Esophagus muscularis mucosa (tissue), 4 donors: Measurements from ENCODE around the gene IL21R. TPM values are rescaled to one million over a fixed set of nuclear protein-coding genes. Genes with fewer than 3 reads are reported as not detected.

Source experiments
- DNase-seq: peaks from one replicate; pipeline ENCODE4 v3.0.0-alpha.2; 2017; ENCODE audit errors: extremely low spot score
- H3K27ac ChIP-seq, 4 donors: fragments of 200-600 bp; sonication (generic); replicated peaks in 1 of 4; 1 replicate in 3 of 4; 2 replicates in 1 of 4; pipeline ENCODE4 v1.5.1; 2016 to 2019; ENCODE audit warnings: mild to moderate bottlenecking in 1 of 4
- H3K27me3 ChIP-seq, 4 donors: fragments of 200-600 bp; sonication (generic); one replicate each; pipeline versions ENCODE4 v1.5.1 to v1.6.0; 2016 to 2019
- H3K36me3 ChIP-seq, 4 donors: fragments of 200-600 bp; sonication (generic); one replicate each; pipeline ENCODE4 v1.5.1; 2016 to 2019
- H3K4me1 ChIP-seq, 4 donors: fragments of 200-600 bp; sonication (generic); one replicate each; pipeline ENCODE4 v1.5.1; 2016 to 2019
- H3K4me3 ChIP-seq, 4 donors: fragments of 200-600 bp; sonication (generic); 1 replicate in 2 of 4; 2 replicates in 2 of 4; pipeline ENCODE4 v1.5.1; 2016 to 2019; ENCODE audit warnings: mild to moderate bottlenecking in 4 of 4, moderate library complexity in 1 of 4
- H3K9me3 ChIP-seq, 4 donors: fragments of 200-600 bp; sonication (generic); 1 replicate in 3 of 4; 2 replicates in 1 of 4; pipeline ENCODE4 v1.5.1; 2016 to 2019
- CTCF ChIP-seq, 3 experiments: fragments of 200-600 bp in 2 of 3; fragments of 450-650 bp in 1 of 3; sonication (generic) in 2 of 3; IDR thresholded peaks; one replicate each; pipeline ENCODE4 v1.5.1; 2017 to 2019; ENCODE audit warnings: antibody characterized with exemption in 3 of 3, mild to moderate bottlenecking in 2 of 3, moderate library complexity in 1 of 3
- EP300 ChIP-seq: sonication (generic); formaldehyde crosslinking; IDR thresholded peaks from one replicate; pipeline ENCODE4 v1.6.1; 2017; ENCODE audit warnings: antibody characterized with exemption
- POLR2A ChIP-seq: fragments of 450-650 bp; IDR thresholded peaks from one replicate; pipeline ENCODE4 v1.6.1; 2017; ENCODE audit warnings: antibody characterized with exemption, moderate library complexity, mild to moderate bottlenecking, low read depth
- POLR2AphosphoS5 ChIP-seq, 2 donors: sonication (generic); formaldehyde crosslinking; IDR thresholded peaks; one replicate each; pipeline ENCODE4 v1.6.1; 2017; ENCODE audit warnings: antibody characterized with exemption in 2 of 2
- WGBS: methylation state at CpG from one replicate; pipeline ENCODE4 v1.1.5; 2018; 5-methylcytosine and 5-hydroxymethylcytosine counted together
- intact Hi-C: fragments of 100-400 bp; cut with DNase I; formaldehyde crosslinking; loops from one replicate; pipeline ENCODE4 v1.15.1; 2023
- total RNA-seq, 4 donors: library from RNA; depleted of rRNA; stranded (reverse); fragments of >200 nt; gene quantifications; one replicate each; pipeline versions ENCODE4 v1.1.0 to v1.2.1, GENCODE V29; 2016

The IL21R gene
- total RNA-seq, 4 donors from 2014 or later = under 0.01 to 0.50 (median 0.17) TPM; not detected in 1

- H3K36me3 ChIP-seq = no peaks in the 10 kb centered on the region
- H3K9me3 ChIP-seq = peaks cover 0 to 20% (median 15%) of the 10 kb centered on the region in 4 donors
- TF ChIP-seq POLR2A (no peak), EP300 (no peak), CTCF (IDR thresholded peaks at IDR 0.05) (no peak), POLR2AphosphoS5 (IDR thresholded peaks at IDR 0.05) (no peak)
- WGBS = 96% methylated on average over 4 of the region's 5 CpGs
- no peak for DNase-seq
- H3K27me3 ChIP-seq = peaks cover 0 to 53% (median 8%) of the 10 kb centered on the region in 4 donors
- intact Hi-C loops = no loop called here
- H3K27ac ChIP-seq = no peak overlapping the region
- no peak overlapping the region for H3K4me3 ChIP-seq
- H3K4me1 ChIP-seq = peaks cover 0 to 8% (median 3%) of the 10 kb centered on the region in 4 donors
These were observed 45.3 kb downstream of the IL21R start for GRCh38 chr16:27447301-27447700.

- TF ChIP-seq POLR2AphosphoS5 (IDR thresholded peaks at IDR 0.05) (no peak), EP300 (no peak), POLR2A (no peak), CTCF (IDR thresholded peaks at IDR 0.05) (no peak)
- no peak for DNase-seq
- Histone ChIP-seq H3K27ac (no peak overlapping the region), H3K36me3 (no peaks in the 10 kb centered on the region), H3K9me3 (peaks cover 0 to 20% (median 14%) of the 10 kb centered on the region in 4 donors), H3K4me3 (no peak overlapping the region), H3K27me3 (peaks cover 0 to 53% (median 8%) of the 10 kb centered on the region in 4 donors), H3K4me1 (peaks cover 0 to 8% (median 3%) of the 10 kb centered on the region in 4 donors)
- no CpG with 5 or more reads among the region's 19 CpGs for WGBS
- intact Hi-C loops = no loop called here
These were observed 46.8 kb downstream of the IL21R start for GRCh38 chr16:27448532-27449433.

GRCh38 chr16:27449434-27450195, 47.6 kb downstream of the IL21R start:
- TF ChIP-seq EP300 (no peak), POLR2A (no peak), POLR2AphosphoS5 (IDR thresholded peaks at IDR 0.05) (no peak), CTCF (IDR thresholded peaks at IDR 0.05) (no peak)
- Histone ChIP-seq H3K4me3 (no peak overlapping the region), H3K27me3 (peaks cover 0 to 53% (median 8%) of the 10 kb centered on the region in 4 donors), H3K9me3 (peaks cover 0 to 15% (median 7%) of the 10 kb centered on the region in 4 donors), H3K27ac (no peak overlapping the region), H3K4me1 (peaks cover 0 to 8% (median 3%) of the 10 kb centered on the region in 4 donors), H3K36me3 (no peaks in the 10 kb centered on the region)
- 40% methylated on average over 11 of the region's 31 CpGs for WGBS
- intact Hi-C loops = loop anchor here (5.0 kb wide), 2 partner anchors 77 to 282 kb away; no protein-coding TSS in a partner anchor
- no peak for DNase-seq

- peaks cover 0 to 50% (median 8%) of the 10 kb centered on the region in 4 donors for H3K27me3 ChIP-seq
- intact Hi-C loops = loop anchor here (5.0 kb wide), 2 partner anchors 78 to 283 kb away; no protein-coding TSS in a partner anchor
- DNase-seq = no peak
- peaks cover 0 to 9% (median 3%) of the 10 kb centered on the region in 4 donors for H3K9me3 ChIP-seq
- 12% methylated on average over 5 of the region's 5 CpGs for WGBS
- H3K27ac ChIP-seq = no peak overlapping the region
- H3K4me1 ChIP-seq = peaks cover 0 to 8% (median 3%) of the 10 kb centered on the region in 4 donors
- no peak overlapping the region for H3K4me3 ChIP-seq
- H3K36me3 ChIP-seq = no peaks in the 10 kb centered on the region
- TF ChIP-seq POLR2AphosphoS5 (IDR thresholded peaks at IDR 0.05) (no peak), EP300 (no peak), CTCF (IDR thresholded peaks at IDR 0.05) (no peak), POLR2A (no peak)
These were observed 48.2 kb downstream of the IL21R start for GRCh38 chr16:27450196-27450549.
